Keratinocyte (primary cell): ENCODE data around the gene CRLF1. TPM values are rescaled to one million over a fixed set of nuclear protein-coding genes. Genes with fewer than 3 reads are reported as not detected.

Source experiments
- DNase-seq: peaks from one replicate; pipeline ENCODE4 v3.0.0-alpha.2; 2011; ENCODE audit warnings: low read depth, missing footprints, low spot score
- FAIRE-seq: peaks from 2 replicates; lab custom pipeline; 2011; peaks lifted over from hg19 to GRCh38; lab: Jason Lieb, UNC
- H2AFZ ChIP-seq: 2 replicates; pipeline ENCODE4 v1.6.0; 2012; ENCODE audit warnings: low read length, control low read depth, inconsistent platforms; ENCODE audit not compliant: control insufficient read depth
- H3K27ac ChIP-seq: 2 replicates; pipeline ENCODE4 v1.5.1; 2011; ENCODE audit warnings: low read length; ENCODE audit not compliant: control insufficient read depth, insufficient read depth
- H3K27me3 ChIP-seq: 3 replicates; pipeline ENCODE4 v1.6.0; 2011; ENCODE audit warnings: low read length; ENCODE audit not compliant: control insufficient read depth, insufficient read depth; ENCODE audit errors: extremely low read depth
- H3K36me3 ChIP-seq, 2 experiments: 2 replicates in 1 of 2; 3 replicates in 1 of 2; pipeline ENCODE4 v1.5.1; 2011; ENCODE audit warnings: low read length in 2 of 2, mild to moderate bottlenecking in 1 of 2; ENCODE audit not compliant: control insufficient read depth in 2 of 2, insufficient read depth in 2 of 2; ENCODE audit errors: extremely low read depth in 1 of 2
- H3K4me1 ChIP-seq: 3 replicates; pipeline ENCODE4 v1.5.1; 2011; ENCODE audit warnings: low read length; ENCODE audit not compliant: control insufficient read depth, insufficient read depth; ENCODE audit errors: extremely low read depth
- H3K4me2 ChIP-seq: 3 replicates; pipeline ENCODE4 v1.6.0; 2011; ENCODE audit warnings: low read depth, low read length; ENCODE audit not compliant: control insufficient read depth, insufficient read depth; ENCODE audit errors: extremely low read depth
- H3K4me3 ChIP-seq, 3 experiments: fragments of 200-600 bp in 1 of 3; sonication (generic) in 1 of 3; 2 replicates in 2 of 3; 3 replicates in 1 of 3; pipeline ENCODE4 v1.5.1; 2011 to 2016; ENCODE audit warnings: low read length in 3 of 3, mild to moderate bottlenecking in 3 of 3, control low read depth in 2 of 3, inconsistent platforms in 1 of 3, low read depth in 1 of 3, mixed read lengths in 1 of 3, mixed run types in 1 of 3, moderate library complexity in 1 of 3; ENCODE audit not compliant: control insufficient read depth in 2 of 3, insufficient read depth in 2 of 3; ENCODE audit errors: extremely low read depth in 1 of 3
- H3K79me2 ChIP-seq: 2 replicates; pipeline ENCODE4 v1.6.0; 2012; ENCODE audit warnings: low read length; ENCODE audit not compliant: control insufficient read depth, insufficient read depth
- H3K9ac ChIP-seq: 3 replicates; pipeline ENCODE4 v1.6.0; 2011; ENCODE audit warnings: low read length; ENCODE audit not compliant: control insufficient read depth, insufficient read depth; ENCODE audit errors: extremely low read depth
- H3K9me1 ChIP-seq: 3 replicates; pipeline ENCODE4 v1.6.0; 2011; ENCODE audit warnings: low read length; ENCODE audit not compliant: control insufficient read depth, insufficient read depth; ENCODE audit errors: extremely low read depth
- H3K9me3 ChIP-seq: 2 replicates; pipeline ENCODE4 v1.5.1; 2012; ENCODE audit warnings: low read depth, low read length; ENCODE audit not compliant: control insufficient read depth
- H4K20me1 ChIP-seq: 3 replicates; pipeline ENCODE4 v1.6.0; 2011; ENCODE audit warnings: low read length; ENCODE audit not compliant: control insufficient read depth, insufficient read depth; ENCODE audit errors: extremely low read depth
- CTCF ChIP-seq, 3 experiments: IDR thresholded peaks in 1 of 3; conservative IDR thresholded peaks in 1 of 3; optimal IDR thresholded peaks in 1 of 3; 2 replicates in 2 of 3; 3 replicates in 1 of 3; pipeline versions ENCODE3 to v1.5.1; 2011; ENCODE audit warnings: low read length in 3 of 3, mild to moderate bottlenecking in 3 of 3, moderate library complexity in 2 of 3, control low read depth in 1 of 3, inconsistent platforms in 1 of 3; ENCODE audit not compliant: insufficient read depth in 2 of 3; ENCODE audit errors: extremely low read depth in 1 of 3
- EZH2 ChIP-seq: IDR thresholded peaks from one replicate; pipeline ENCODE4 v1.6.1; 2012; ENCODE audit warnings: inconsistent platforms, mild to moderate bottlenecking, low read length, moderate library complexity
- dilution Hi-C: fragments of 300-500 bp; cut with MboI; formaldehyde crosslinking; loops from one replicate; pipeline ENCODE4 v1.7.0; 2020; ENCODE audit warnings: low sequenced_read_pairs; ENCODE audit not compliant: extremely low pct_ligation_motif_present
- polyA plus RNA-seq, 5 experiments: library from polyadenylated mRNA; depleted of rRNA in 3 of 5; stranded (reverse) in 3 of 5; stranded (forward) in 1 of 5; unstranded in 1 of 5; fragments of >200 nt; gene quantifications; 1 replicate in 1 of 5; 2 replicates in 3 of 5; 3 replicates in 1 of 5; pipeline versions ENCODE4 v1.2.1 to v1.2.3, GENCODE V29; 2011 to 2012; ENCODE audit warnings: missing spikeins in 2 of 5, low read depth in 1 of 5, low replicate concordance in 1 of 5

The CRLF1 gene
- polyA plus RNA-seq, 1 donor (not counting 4 experiments of a cell fraction or from before 2014, with no cell fraction given): 0.20 TPM

- H3K9me3 ChIP-seq: no peaks in the 10 kb centered on the region
- dilution Hi-C loops: no loop called here
- FAIRE-seq (no peak), DNase-seq (no peak)
- no peaks in the 10 kb centered on the region for H4K20me1 ChIP-seq
- no peaks in the 10 kb centered on the region for H3K36me3 ChIP-seq
- no peaks in the 10 kb centered on the region for H3K9me1 ChIP-seq
- no peaks in the 10 kb centered on the region for H3K79me2 ChIP-seq
- H3K4me2 ChIP-seq: no peak overlapping the region
- H3K27me3 ChIP-seq: peaks cover 11% of the 10 kb centered on the region
- H3K4me1 ChIP-seq: peaks cover 3% of the 10 kb centered on the region
- H3K4me3 ChIP-seq: no peak overlapping the region
- H3K9ac ChIP-seq: no peak overlapping the region
- no peak overlapping the region for H3K27ac ChIP-seq
- TF ChIP-seq EZH2 (no peak), CTCF (optimal IDR thresholded peaks at IDR 0.05 in 1 of 3, IDR thresholded peaks at IDR 0.05 in 1 of 3, conservative IDR thresholded peaks at IDR 0.05 in 1 of 3; ENCODE audit: extremely low read depth in 1 of 3, insufficient read depth in 2 of 3, low read length in 3 of 3) (no peak)
- no peak overlapping the region for H2AFZ ChIP-seq
Measured at GRCh38 chr19:18654469-18654868, 47.9 kb upstream of the CRLF1 start.

- H3K9me3 ChIP-seq: no peaks in the 10 kb centered on the region
- peaks cover 11% of the 10 kb centered on the region for H3K27me3 ChIP-seq
- no peaks in the 10 kb centered on the region for H3K36me3 ChIP-seq
- H3K4me3 ChIP-seq: no peak overlapping the region
- no peak for TF ChIP-seq EZH2
- TF ChIP-seq CTCF (optimal IDR thresholded peaks at IDR 0.05 in 1 of 3, IDR thresholded peaks at IDR 0.05 in 1 of 3, conservative IDR thresholded peaks at IDR 0.05 in 1 of 3; ENCODE audit: extremely low read depth in 1 of 3, insufficient read depth in 2 of 3, low read length in 3 of 3): no peak
- no peaks in the 10 kb centered on the region for H3K79me2 ChIP-seq
- no peaks in the 10 kb centered on the region for H4K20me1 ChIP-seq
- no peak overlapping the region for H3K9ac ChIP-seq
- H3K9me1 ChIP-seq: no peaks in the 10 kb centered on the region
- no peak overlapping the region for H2AFZ ChIP-seq
- FAIRE-seq: no peak
- H3K4me1 ChIP-seq: peaks cover 3% of the 10 kb centered on the region
- DNase-seq: no peak
- dilution Hi-C loops: no loop called here
- H3K27ac ChIP-seq: no peak overlapping the region
- H3K4me2 ChIP-seq: no peak overlapping the region
Measured at GRCh38 chr19:18653853-18654252, 47.3 kb upstream of the CRLF1 start.
